GM18870 (cell line): ENCODE results near the gene OPHN1.

Experiments used
- ATAC-seq: cut with Tn5 transposase; IDR thresholded peaks from one replicate; pipeline ENCODE4 v1.9.1; 2021; ENCODE audit warnings: moderate library complexity; ENCODE audit not compliant: unreplicated experiment

Gene OPHN1

GRCh38 chrX:68183612-68184214 lies 249.6 kb downstream of the OPHN1 start:
- ATAC-seq: no peak

GRCh38 chrX:68180579-68180978 lies 252.7 kb downstream of the OPHN1 start:
- ATAC-seq: no peak

- ATAC-seq: no peak
Observed at GRCh38 chrX:68179355-68179754, 253.9 kb downstream of the OPHN1 start.

- ATAC-seq: no peak
Observed at GRCh38 chrX:68177542-68177941, 255.8 kb downstream of the OPHN1 start.

- no peak for ATAC-seq
Observed at GRCh38 chrX:68175562-68175961, 257.7 kb downstream of the OPHN1 start.

- no peak for ATAC-seq
Observed at GRCh38 chrX:68163441-68163840, 269.9 kb downstream of the OPHN1 start.

GRCh38 chrX:68147848-68148247 lies 285.4 kb downstream of the OPHN1 start:
- no peak for ATAC-seq

GRCh38 chrX:68146054-68146453 lies 287.2 kb downstream of the OPHN1 start:
- ATAC-seq: no peak

- no peak for ATAC-seq
Observed at GRCh38 chrX:68139791-68140190, 293.5 kb downstream of the OPHN1 start.

GRCh38 chrX:68133181-68133580 lies 300.1 kb downstream of the OPHN1 start:
- no peak for ATAC-seq

GRCh38 chrX:68132749-68133148 lies 300.5 kb downstream of the OPHN1 start:
- ATAC-seq: no peak

GRCh38 chrX:68121835-68122234 lies 311.5 kb downstream of the OPHN1 start:
- no peak for ATAC-seq

GRCh38 chrX:68121371-68121770 lies 311.9 kb downstream of the OPHN1 start:
- no peak for ATAC-seq

- ATAC-seq: no peak
Observed at GRCh38 chrX:68115371-68115770, 317.9 kb downstream of the OPHN1 start.

GRCh38 chrX:68114573-68115129 lies 318.6 kb downstream of the OPHN1 start:
- ATAC-seq: no peak

- ATAC-seq: no peak
Observed at GRCh38 chrX:68113837-68114572, 319.3 kb downstream of the OPHN1 start.

GRCh38 chrX:68112321-68112720 lies 321.0 kb downstream of the OPHN1 start:
- ATAC-seq: no peak

GRCh38 chrX:68109162-68109561 lies 324.1 kb downstream of the OPHN1 start:
- ATAC-seq: no peak

- ATAC-seq: no peak
Observed at GRCh38 chrX:68098431-68098830, 334.9 kb downstream of the OPHN1 start.

GRCh38 chrX:68090266-68090665 lies 343.0 kb downstream of the OPHN1 start:
- ATAC-seq: no peak

GRCh38 chrX:68087526-68087925 lies 345.8 kb downstream of the OPHN1 start:
- no peak for ATAC-seq

GRCh38 chrX:68086709-68087108 lies 346.6 kb downstream of the OPHN1 start:
- ATAC-seq: no peak
